Endothelial cell of umbilical vein (primary cell): Measurements from ENCODE around the gene NOTCH2. TPM values are rescaled to one million over a fixed set of nuclear protein-coding genes. Genes with fewer than 3 reads are reported as not detected.

Experiments
- BruUV-seq: library from RNA; stranded (reverse); fragments of 400-500 nt; replicated peaks from 2 replicates; lab custom pipeline; 2021; lab: Mats Ljungman, UMichigan
- CTCF ChIA-PET: fragments of 300-600, 350-600 bp; sonication (Branson Sonifier 250); formaldehyde crosslinking; loops from one replicate; lab custom pipeline; 2021; ENCODE audit warnings: antibody characterized with exemption, inconsistent platforms; lab: Charles Lee
- POLR2A ChIA-PET: fragments of 300-600, 350-600 bp; sonication (Branson Sonifier 250); formaldehyde crosslinking; loops from one replicate; lab custom pipeline; 2021; ENCODE audit warnings: antibody characterized with exemption, inconsistent platforms; lab: Charles Lee
- DNase-seq: peaks from one replicate; pipeline ENCODE4 v3.0.0-alpha.2; 2011; ENCODE audit warnings: low read depth, low spot score
- FAIRE-seq: peaks from 2 replicates; lab custom pipeline; 2011; peaks lifted over from hg19 to GRCh38; lab: Jason Lieb, UNC
- H2AFZ ChIP-seq: 2 replicates; pipeline ENCODE4 v1.6.0; 2012; ENCODE audit warnings: low read depth, low read length, control low read depth, inconsistent platforms
- H3K27ac ChIP-seq: 2 replicates; pipeline ENCODE4 v1.5.1; 2011; ENCODE audit warnings: low read depth, mild to moderate bottlenecking, control low read depth, low read length, moderate library complexity; ENCODE audit not compliant: insufficient read depth
- H3K27me3 ChIP-seq, 2 experiments: 2 replicates each; pipeline versions ENCODE4 v1.6.0 to v1.6.1; 2011; ENCODE audit warnings: low read length in 2 of 2, mixed read lengths in 1 of 2; ENCODE audit not compliant: control insufficient read depth in 2 of 2, insufficient read depth in 2 of 2
- H3K36me3 ChIP-seq, 2 experiments: 2 replicates in 1 of 2; 3 replicates in 1 of 2; pipeline ENCODE4 v1.5.1; 2011; ENCODE audit warnings: low read length in 2 of 2, mild to moderate bottlenecking in 1 of 2, moderate library complexity in 1 of 2; ENCODE audit not compliant: control insufficient read depth in 2 of 2, insufficient read depth in 2 of 2; ENCODE audit errors: extremely low read depth in 1 of 2
- H3K4me1 ChIP-seq: 3 replicates; pipeline ENCODE4 v1.5.1; 2011; ENCODE audit warnings: mild to moderate bottlenecking, low read length; ENCODE audit not compliant: control insufficient read depth, insufficient read depth; ENCODE audit errors: extremely low read depth
- H3K4me2 ChIP-seq: 2 replicates; pipeline ENCODE4 v1.6.1; 2011; ENCODE audit warnings: low read length, control low read depth, mixed read lengths; ENCODE audit not compliant: insufficient read depth
- H3K4me3 ChIP-seq, 3 experiments: fragments of 200-600 bp in 1 of 3; sonication (generic), shearing (Covaris generic) in 1 of 3; replicated peaks in 1 of 3; 2 replicates each; pipeline ENCODE4 v1.5.1; 2011 to 2016; ENCODE audit warnings: control low read depth in 3 of 3, low read length in 3 of 3, mild to moderate bottlenecking in 2 of 3, inconsistent platforms in 1 of 3, low read depth in 1 of 3, moderate library complexity in 1 of 3; ENCODE audit not compliant: insufficient read depth in 1 of 3
- H3K79me2 ChIP-seq: 2 replicates; pipeline ENCODE4 v1.6.0; 2012; ENCODE audit warnings: low read length, inconsistent platforms; ENCODE audit not compliant: control insufficient read depth, insufficient read depth
- H3K9ac ChIP-seq: replicated peaks from 2 replicates; pipeline ENCODE3; 2011; ENCODE audit warnings: low read length, control low read depth; ENCODE audit not compliant: insufficient read depth; ENCODE audit errors: extremely low read depth
- H3K9me1 ChIP-seq: replicated peaks from 3 replicates; pipeline ENCODE4 v1.6.0; 2011; ENCODE audit warnings: mild to moderate bottlenecking, low read length; ENCODE audit not compliant: control insufficient read depth, insufficient read depth; ENCODE audit errors: extremely low read depth
- H3K9me3 ChIP-seq: replicated peaks from 2 replicates; pipeline ENCODE4 v1.5.1; 2012; ENCODE audit warnings: low read length, inconsistent platforms; ENCODE audit not compliant: control insufficient read depth, insufficient read depth
- H4K20me1 ChIP-seq: replicated peaks from 2 replicates; pipeline ENCODE3; 2011; ENCODE audit warnings: mild to moderate bottlenecking, low read length; ENCODE audit not compliant: control insufficient read depth, insufficient read depth; ENCODE audit errors: extremely low read depth
- CTCF ChIP-seq, 2 donors: IDR thresholded peaks; 1 replicate in 1 of 2; 2 replicates in 1 of 2; pipeline ENCODE4 v1.5.1; 2011; ENCODE audit warnings: low read length in 2 of 2, mild to moderate bottlenecking in 2 of 2, moderate library complexity in 2 of 2, control low read depth in 1 of 2, inconsistent platforms in 1 of 2, low read depth in 1 of 2; ENCODE audit not compliant: insufficient read depth in 1 of 2; ENCODE audit errors: extremely low read depth in 1 of 2
- EZH2 ChIP-seq: IDR thresholded peaks from 2 replicates; pipeline ENCODE4 v1.6.1; 2012; ENCODE audit warnings: borderline replicate concordance, low read depth, mild to moderate bottlenecking, moderate library complexity, low read length, inconsistent platforms; ENCODE audit not compliant: severe bottlenecking
- FOS ChIP-seq: IDR thresholded peaks from 2 replicates; pipeline ENCODE4 v1.6.1; 2011; ENCODE audit warnings: mild to moderate bottlenecking, low read length, moderate library complexity, borderline replicate concordance; ENCODE audit not compliant: insufficient read depth
- GATA2 ChIP-seq: IDR thresholded peaks from 2 replicates; pipeline ENCODE4 v1.7.0; 2011; ENCODE audit warnings: low read depth, mild to moderate bottlenecking, moderate library complexity, mixed read lengths, low read length; ENCODE audit not compliant: insufficient read length, insufficient read depth
- JUN ChIP-seq: IDR thresholded peaks from 2 replicates; pipeline ENCODE4 v1.6.1; 2011; ENCODE audit warnings: borderline replicate concordance, low read depth; ENCODE audit not compliant: insufficient read length, insufficient read depth
- MYC ChIP-seq: IDR thresholded peaks from one replicate; pipeline ENCODE4 v1.6.1; 2011; ENCODE audit warnings: mild to moderate bottlenecking, low read depth, low read length
- POLR2A ChIP-seq: IDR thresholded peaks from 2 replicates; pipeline ENCODE4 v1.6.1; 2012; ENCODE audit warnings: low read depth, mild to moderate bottlenecking, control low read depth, low read length
- POLR2AphosphoS5 ChIP-seq: IDR thresholded peaks from 2 replicates; pipeline ENCODE4 v1.6.1; 2012; ENCODE audit warnings: low read depth, mild to moderate bottlenecking, control low read depth, low read length, moderate library complexity; ENCODE audit not compliant: insufficient read depth
- dilution Hi-C: fragments of 300-500 bp; cut with MboI; formaldehyde crosslinking; loops from one replicate; pipeline ENCODE4 v1.15.0; 2019; ENCODE audit warnings: low sequenced_read_pairs; ENCODE audit not compliant: extremely low pct_ligation_motif_present
- intact Hi-C: fragments of 100-400 bp; cut with micrococcal nuclease; formaldehyde crosslinking; loops from one replicate; pipeline ENCODE4 v1.10.0; 2022
- polyA plus RNA-seq, 4 experiments: library from polyadenylated mRNA; depleted of rRNA in 3 of 4; stranded (reverse) in 3 of 4; unstranded in 1 of 4; fragments of >200 nt; gene quantifications; 2 replicates each; pipeline versions ENCODE4 v1.2.1 to v1.2.3, GENCODE V29; 2011 to 2012; ENCODE audit warnings: missing spikeins in 1 of 4
- total RNA-seq: library from RNA; stranded (reverse); gene quantifications from 2 replicates; pipeline ENCODE4 v1.2.3, GENCODE V29; 2021
- TF ChIP-seq, protein P1 (sequence below): IDR thresholded peaks from 2 replicates; pipeline ENCODE4 v1.6.1; 2011; ENCODE audit not compliant: insufficient read depth, insufficient read length

Gene NOTCH2
- total and polyA plus RNA-seq, 2 donors (not counting 3 experiments of a cell fraction or from before 2014, with no cell fraction given): 14.3 to 49.1 TPM

- no TSS peak for BruUV-seq
- Histone ChIP-seq H3K27ac (no peak overlapping the region), H3K9ac (no peak overlapping the region), H3K9me3 (no peaks in the 10 kb centered on the region), H2AFZ (no peak overlapping the region), H3K4me2 (no peak overlapping the region), H4K20me1 (no peaks in the 10 kb centered on the region), H3K27me3 (peaks cover 2 to 18% of the 10 kb centered on the region in 2 experiments), H3K9me1 (no peaks in the 10 kb centered on the region), H3K79me2 (no peaks in the 10 kb centered on the region), H3K4me1 (no peaks in the 10 kb centered on the region), H3K4me3 (no peak overlapping the region), H3K36me3 (no peaks in the 10 kb centered on the region)
- dilution Hi-C loops: no loop called here
- TF ChIP-seq JUN (no peak), POLR2A (no peak), MYC (no peak), CTCF (IDR thresholded peaks at IDR 0.05; ENCODE audit: extremely low read depth in 1 of 2, insufficient read depth in 1 of 2, low read depth in 1 of 2, low read length in 2 of 2) (no peak), POLR2AphosphoS5 (no peak), GATA2 (no peak), EZH2 (no peak), FOS (no peak)
- TF ChIP-seq, protein P1, sequence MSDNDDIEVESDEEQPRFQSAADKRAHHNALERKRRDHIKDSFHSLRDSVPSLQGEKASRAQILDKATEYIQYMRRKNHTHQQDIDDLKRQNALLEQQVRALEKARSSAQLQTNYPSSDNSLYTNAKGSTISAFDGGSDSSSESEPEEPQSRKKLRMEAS: no peak
- DNase-seq (no peak), FAIRE-seq (no peak)
- intact Hi-C loops: no loop called here
- POLR2A ChIA-PET: no interaction called here
- CTCF ChIA-PET: interaction anchor here (1.2 kb wide), 1 partner anchor 45 kb away, joined by 3 read pairs; no protein-coding TSS in a partner anchor
Observed at GRCh38 chr1:119903443-119903835, 166.0 kb downstream of the NOTCH2 start.
